GM12878 (cell line): Measurements from ENCODE around the gene TRIB2. TPM values are rescaled to one million over a fixed set of nuclear protein-coding genes. Genes with fewer than 3 reads are reported as not detected.

Experiments
- ATAC-seq: fragments of 200-7000 bp; cut with Tn5 transposase; 3 replicates; pipeline ENCODE4 v1.9.1; 2020; ENCODE audit warnings: mild to moderate bottlenecking, moderate library complexity
- BruUV-seq: library from RNA; stranded (reverse); fragments of 400-500 nt; replicated peaks from 2 replicates; lab custom pipeline; 2021; lab: Mats Ljungman, UMichigan
- CTCF ChIA-PET: fragments of 300-600 bp; sonication (Branson Sonifier 250); formaldehyde crosslinking; extraction: SDS; loops from one replicate; lab custom pipeline; 2021; ENCODE audit warnings: inconsistent platforms; lab: Yijun Ruan, JAX
- POLR2A ChIA-PET: fragments of 350-600 bp; formaldehyde crosslinking; extraction: SDS; loops from one replicate; lab custom pipeline; 2021; ENCODE audit warnings: inconsistent platforms; lab: Charles Lee
- RAD21 ChIA-PET: fragments of 300-600 bp; sonication (Branson Sonifier 250); formaldehyde crosslinking; loops from one replicate; lab custom pipeline; 2023; ENCODE audit warnings: antibody characterized with exemption; ENCODE audit not compliant: unreplicated experiment; lab: Charles Lee
- SMC1A ChIA-PET: fragments of 300-600 bp; sonication (Branson Sonifier 250); formaldehyde crosslinking; loops from one replicate; lab custom pipeline; 2023; ENCODE audit not compliant: unreplicated experiment, uncharacterized antibody; lab: Charles Lee
- DNase-seq: peaks from one replicate; pipeline ENCODE4 v3.0.0-alpha.2; 2011; ENCODE audit warnings: low read depth, low spot score
- FAIRE-seq: peaks from 3 replicates; lab custom pipeline; 2011; peaks lifted over from hg19 to GRCh38; lab: Jason Lieb, UNC
- H2AFZ ChIP-seq: 2 replicates; pipeline ENCODE4 v1.6.0; 2011; ENCODE audit warnings: low read depth, low read length, control low read depth; ENCODE audit not compliant: control insufficient read depth
- H3K27ac ChIP-seq: 2 replicates; pipeline ENCODE4 v1.5.1; 2011; ENCODE audit warnings: control low read depth; ENCODE audit not compliant: control insufficient read depth, insufficient read depth
- H3K27me3 ChIP-seq, 2 experiments: replicated peaks in 1 of 2; 2 replicates each; pipeline versions ENCODE4 v1.6.0 to v1.6.1; 2011; ENCODE audit warnings: low read length in 1 of 2; ENCODE audit not compliant: control insufficient read depth in 2 of 2, insufficient read depth in 2 of 2
- H3K36me3 ChIP-seq, 2 experiments: 2 replicates each; pipeline ENCODE4 v1.5.1; 2011; ENCODE audit warnings: low read length in 1 of 2; ENCODE audit not compliant: control insufficient read depth in 2 of 2, insufficient read depth in 2 of 2
- H3K4me1 ChIP-seq: 2 replicates; pipeline ENCODE4 v1.6.1; 2011; ENCODE audit warnings: mild to moderate bottlenecking, low read length, moderate library complexity, mixed read lengths; ENCODE audit not compliant: control insufficient read depth, insufficient read depth
- H3K4me2 ChIP-seq: 2 replicates; pipeline ENCODE4 v1.6.0; 2011; ENCODE audit warnings: control low read depth; ENCODE audit not compliant: control insufficient read depth, insufficient read depth
- H3K4me3 ChIP-seq: fragments of 200-600 bp; sonication (generic); 2 replicates; pipeline ENCODE4 v1.5.1; 2016
- H3K79me2 ChIP-seq: 2 replicates; pipeline ENCODE4 v1.6.0; 2011; ENCODE audit warnings: low read length; ENCODE audit not compliant: control insufficient read depth, insufficient read depth
- H3K9ac ChIP-seq: 2 replicates; pipeline ENCODE4 v1.8.0; 2011; ENCODE audit warnings: low read length, control low read depth, mixed read lengths; ENCODE audit not compliant: control insufficient read depth, insufficient read depth
- H3K9me3 ChIP-seq: replicated peaks from 3 replicates; pipeline ENCODE4 v1.5.1; 2011; ENCODE audit warnings: mild to moderate bottlenecking, low read length; ENCODE audit not compliant: control insufficient read depth, insufficient read depth
- H4K20me1 ChIP-seq: 2 replicates; pipeline ENCODE4 v1.6.0; 2011; ENCODE audit not compliant: control insufficient read depth, insufficient read depth
- CBFB ChIP-seq: IDR thresholded peaks from 2 replicates; pipeline ENCODE4 v1.6.1; 2016; ENCODE audit warnings: antibody characterized with exemption, low read depth
- CHD2 ChIP-seq: IDR thresholded peaks from 2 replicates; pipeline ENCODE4 v1.6.1; 2011; ENCODE audit warnings: low read depth, low read length, improper control_type of control experiment, borderline replicate concordance
- CHD4 ChIP-seq: fragments of 200-600 bp; sonication (generic); IDR thresholded peaks from 2 replicates; pipeline ENCODE4 v1.6.1; 2016; ENCODE audit warnings: mild to moderate bottlenecking
- ESRRA ChIP-seq: IDR thresholded peaks from 2 replicates; pipeline ENCODE4 v1.6.1; 2012; ENCODE audit warnings: mild to moderate bottlenecking, low read length, improper control_type of control experiment
- FOS ChIP-seq: IDR thresholded peaks from 3 replicates; pipeline ENCODE4 v1.6.1; 2011; ENCODE audit warnings: borderline replicate concordance; ENCODE audit not compliant: insufficient read length; ENCODE audit errors: extremely low read depth
- KAT2A ChIP-seq: conservative IDR thresholded peaks from 2 replicates; pipeline ENCODE4 v1.6.1; 2011; ENCODE audit warnings: low read depth, low read length; ENCODE audit not compliant: control insufficient read depth
- MEF2B ChIP-seq: fragments of 450-650 bp; IDR thresholded peaks from 2 replicates; pipeline ENCODE4 v1.6.1; 2018; ENCODE audit warnings: mild to moderate bottlenecking, moderate library complexity; ENCODE audit not compliant: partially characterized antibody, poor library complexity, severe bottlenecking
- NFYA ChIP-seq: IDR thresholded peaks from 2 replicates; pipeline ENCODE4 v1.6.1; 2011; ENCODE audit warnings: low read depth, mild to moderate bottlenecking, low read length, improper control_type of control experiment, borderline replicate concordance
- NR2C1 ChIP-seq: fragments of 450-650 bp; IDR thresholded peaks from 2 replicates; pipeline ENCODE4 v1.6.1; 2017; ENCODE audit warnings: antibody characterized with exemption, mild to moderate bottlenecking, moderate library complexity
- PAX5 ChIP-seq: IDR thresholded peaks from 2 replicates; pipeline ENCODE4 v1.6.1; 2011; ENCODE audit warnings: low read depth, low read length, borderline replicate concordance
- RUNX3 ChIP-seq: IDR thresholded peaks from 2 replicates; pipeline ENCODE4 v1.6.1; 2012; ENCODE audit warnings: low read length, inconsistent platforms
- SUPT20H ChIP-seq: IDR thresholded peaks from 2 replicates; pipeline ENCODE4 v1.6.1; 2011; ENCODE audit warnings: low read depth, mild to moderate bottlenecking, low read length, moderate library complexity, borderline replicate concordance; ENCODE audit not compliant: control insufficient read depth
- YBX1 ChIP-seq: fragments of 450-650 bp; IDR thresholded peaks from 2 replicates; pipeline ENCODE4 v1.6.1; 2016; ENCODE audit warnings: antibody characterized with exemption
- WGBS: methylation state at CpG from one replicate; pipeline ENCODE4 v1.1.6; 2016; ENCODE audit warnings: low lambda C conversion rate; ENCODE audit not compliant: insufficient replicate concordance, insufficient coverage; ENCODE audit errors: missing lambda C conversion rate; 5-methylcytosine and 5-hydroxymethylcytosine counted together
- in situ Hi-C: fragments of 300-500 bp; cut with MboI; formaldehyde crosslinking; loops from 9 replicates; pipeline ENCODE4 v1.14.3; 2018; ENCODE audit warnings: mixed read lengths
- intact Hi-C: fragments of 100-400 bp; cut with micrococcal nuclease; formaldehyde crosslinking; loops from one replicate; pipeline ENCODE4 v1.14.2; 2022; ENCODE audit not compliant: unreplicated experiment
- polyA plus RNA-seq, 11 experiments: library from polyadenylated mRNA; depleted of rRNA in 4 of 11; unstranded in 6 of 11; stranded (reverse) in 5 of 11; fragments of >200 nt; fragmentation: Nextera tagmentation in 4 of 11; fragmentation: Illumina TruSeq in 1 of 11; extraction: Ambion mirVana in 4 of 11; extraction: Trizol in 1 of 11; gene quantifications; 1 replicate in 1 of 11; 2 replicates in 10 of 11; pipeline versions ENCODE4 v1.2.1 to v1.2.3, GENCODE V29; 2011 to 2016; ENCODE audit warnings: inconsistent platforms in 2 of 11, missing spikeins in 2 of 11, low read depth in 1 of 11
- total RNA-seq, 4 experiments: library from RNA; depleted of rRNA in 3 of 4; stranded (reverse); fragments of >200 nt in 3 of 4; fragmentation: Illumina TruSeq in 1 of 4; extraction: Trizol in 1 of 4; gene quantifications; 2 replicates each; pipeline versions ENCODE4 v1.2.1 to v1.2.3, GENCODE V29; 2013 to 2021
- TF ChIP-seq, protein P1 (sequence below): fragments of 450-650 bp; IDR thresholded peaks from 2 replicates; pipeline ENCODE4 v1.6.1; 2017; ENCODE audit warnings: antibody characterized with exemption, mild to moderate bottlenecking, moderate library complexity
- TF ChIP-seq, protein P2 (sequence below): fragments of 450-650 bp; IDR thresholded peaks from 2 replicates; pipeline ENCODE4 v1.6.1; 2016; ENCODE audit warnings: mild to moderate bottlenecking, moderate library complexity, borderline replicate concordance

Gene TRIB2
- total and polyA plus RNA-seq, 10 of the 15 experiments (the other 5 are each of a cell fraction or from before 2014, with no cell fraction given) = 1.6 to 9.2 (median 5.2) TPM

DNA sequence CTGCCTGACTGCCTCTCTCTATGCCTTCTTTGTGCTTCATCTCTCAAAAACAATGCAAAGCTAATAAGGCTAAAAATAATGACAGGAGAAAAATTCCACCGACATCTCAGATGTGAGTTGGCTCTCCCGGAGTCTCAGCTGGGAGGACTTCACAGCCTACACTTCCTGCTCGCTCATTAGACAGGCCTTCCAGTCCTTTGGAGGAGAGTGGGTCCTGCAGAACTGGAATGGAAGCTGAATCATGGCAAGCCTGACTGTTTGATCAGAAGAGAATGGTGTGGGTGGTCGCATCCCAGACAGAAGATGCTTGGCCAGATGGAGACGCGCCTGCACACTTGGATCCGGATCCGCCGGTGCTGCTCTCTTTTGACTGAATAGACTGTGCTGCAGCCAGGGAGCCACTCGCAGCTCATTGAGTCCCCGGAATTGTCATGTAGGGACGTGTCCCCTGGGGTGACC is 49.7 kb downstream of the TRIB2 start:
- no peak overlapping the region for H3K27ac ChIP-seq
- no TSS peak for BruUV-seq
- in situ Hi-C loops = no loop called here
- no peaks in the 10 kb centered on the region for H3K4me1 ChIP-seq
- H3K9me3 ChIP-seq = no peaks in the 10 kb centered on the region; the same call in 2 of the 3 replicates
- no peak overlapping the region for H3K4me2 ChIP-seq
- H3K9ac ChIP-seq = no peak overlapping the region
- no peak for FAIRE-seq
- peaks cover 0 to 1% of the 10 kb centered on the region in 2 experiments; a peak in 2 of 4 replicates for H3K27me3 ChIP-seq
- POLR2A ChIA-PET = no interaction called here
- no peaks in the 10 kb centered on the region for H3K36me3 ChIP-seq
- H2AFZ ChIP-seq = no peak overlapping the region
- H4K20me1 ChIP-seq = no peaks in the 10 kb centered on the region; the same call in 1 of the 2 replicates
- H3K79me2 ChIP-seq = no peaks in the 10 kb centered on the region
- no peak for TF ChIP-seq ESRRA
- no peak for TF ChIP-seq RUNX3
- TF ChIP-seq NFYA = no peak
- TF ChIP-seq NR2C1 = no peak
- TF ChIP-seq FOS = no peak
- TF ChIP-seq KAT2A = no peak
- TF ChIP-seq YBX1 = no peak
- TF ChIP-seq, protein P1, sequence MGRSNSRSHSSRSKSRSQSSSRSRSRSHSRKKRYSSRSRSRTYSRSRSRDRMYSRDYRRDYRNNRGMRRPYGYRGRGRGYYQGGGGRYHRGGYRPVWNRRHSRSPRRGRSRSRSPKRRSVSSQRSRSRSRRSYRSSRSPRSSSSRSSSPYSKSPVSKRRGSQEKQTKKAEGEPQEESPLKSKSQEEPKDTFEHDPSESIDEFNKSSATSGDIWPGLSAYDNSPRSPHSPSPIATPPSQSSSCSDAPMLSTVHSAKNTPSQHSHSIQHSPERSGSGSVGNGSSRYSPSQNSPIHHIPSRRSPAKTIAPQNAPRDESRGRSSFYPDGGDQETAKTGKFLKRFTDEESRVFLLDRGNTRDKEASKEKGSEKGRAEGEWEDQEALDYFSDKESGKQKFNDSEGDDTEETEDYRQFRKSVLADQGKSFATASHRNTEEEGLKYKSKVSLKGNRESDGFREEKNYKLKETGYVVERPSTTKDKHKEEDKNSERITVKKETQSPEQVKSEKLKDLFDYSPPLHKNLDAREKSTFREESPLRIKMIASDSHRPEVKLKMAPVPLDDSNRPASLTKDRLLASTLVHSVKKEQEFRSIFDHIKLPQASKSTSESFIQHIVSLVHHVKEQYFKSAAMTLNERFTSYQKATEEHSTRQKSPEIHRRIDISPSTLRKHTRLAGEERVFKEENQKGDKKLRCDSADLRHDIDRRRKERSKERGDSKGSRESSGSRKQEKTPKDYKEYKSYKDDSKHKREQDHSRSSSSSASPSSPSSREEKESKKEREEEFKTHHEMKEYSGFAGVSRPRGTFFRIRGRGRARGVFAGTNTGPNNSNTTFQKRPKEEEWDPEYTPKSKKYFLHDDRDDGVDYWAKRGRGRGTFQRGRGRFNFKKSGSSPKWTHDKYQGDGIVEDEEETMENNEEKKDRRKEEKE = no peak
- TF ChIP-seq, protein P2, sequence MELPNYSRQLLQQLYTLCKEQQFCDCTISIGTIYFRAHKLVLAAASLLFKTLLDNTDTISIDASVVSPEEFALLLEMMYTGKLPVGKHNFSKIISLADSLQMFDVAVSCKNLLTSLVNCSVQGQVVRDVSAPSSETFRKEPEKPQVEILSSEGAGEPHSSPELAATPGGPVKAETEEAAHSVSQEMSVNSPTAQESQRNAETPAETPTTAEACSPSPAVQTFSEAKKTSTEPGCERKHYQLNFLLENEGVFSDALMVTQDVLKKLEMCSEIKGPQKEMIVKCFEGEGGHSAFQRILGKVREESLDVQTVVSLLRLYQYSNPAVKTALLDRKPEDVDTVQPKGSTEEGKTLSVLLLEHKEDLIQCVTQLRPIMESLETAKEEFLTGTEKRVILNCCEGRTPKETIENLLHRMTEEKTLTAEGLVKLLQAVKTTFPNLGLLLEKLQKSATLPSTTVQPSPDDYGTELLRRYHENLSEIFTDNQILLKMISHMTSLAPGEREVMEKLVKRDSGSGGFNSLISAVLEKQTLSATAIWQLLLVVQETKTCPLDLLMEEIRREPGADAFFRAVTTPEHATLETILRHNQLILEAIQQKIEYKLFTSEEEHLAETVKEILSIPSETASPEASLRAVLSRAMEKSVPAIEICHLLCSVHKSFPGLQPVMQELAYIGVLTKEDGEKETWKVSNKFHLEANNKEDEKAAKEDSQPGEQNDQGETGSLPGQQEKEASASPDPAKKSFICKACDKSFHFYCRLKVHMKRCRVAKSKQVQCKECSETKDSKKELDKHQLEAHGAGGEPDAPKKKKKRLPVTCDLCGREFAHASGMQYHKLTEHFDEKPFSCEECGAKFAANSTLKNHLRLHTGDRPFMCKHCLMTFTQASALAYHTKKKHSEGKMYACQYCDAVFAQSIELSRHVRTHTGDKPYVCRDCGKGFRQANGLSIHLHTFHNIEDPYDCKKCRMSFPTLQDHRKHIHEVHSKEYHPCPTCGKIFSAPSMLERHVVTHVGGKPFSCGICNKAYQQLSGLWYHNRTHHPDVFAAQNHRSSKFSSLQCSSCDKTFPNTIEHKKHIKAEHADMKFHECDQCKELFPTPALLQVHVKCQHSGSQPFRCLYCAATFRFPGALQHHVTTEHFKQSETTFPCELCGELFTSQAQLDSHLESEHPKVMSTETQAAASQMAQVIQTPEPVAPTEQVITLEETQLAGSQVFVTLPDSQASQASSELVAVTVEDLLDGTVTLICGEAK = no peak
- no peak for TF ChIP-seq CHD2
- TF ChIP-seq PAX5 = no peak
- no peak for TF ChIP-seq CBFB
- TF ChIP-seq SUPT20H = no peak
- no peak for TF ChIP-seq CHD4
- TF ChIP-seq MEF2B = no peak
- TF ChIP-seq, all 136 proteins: peak for 0
- RAD21 ChIA-PET = no interaction called here
- ATAC-seq (no peak), DNase-seq (no peak)
- intact Hi-C loops = no loop called here
- CTCF ChIA-PET = no interaction called here
- H3K4me3 ChIP-seq = no peak overlapping the region
- 63% methylated on average over 12 of the region's 12 CpGs for WGBS
- SMC1A ChIA-PET = no interaction called here
